Astrocyte (in vitro differentiated cells and primary cell): Measurements from ENCODE around the gene NUP205.

Experiments used
- CTCF ChIP-seq: IDR thresholded peaks from 2 replicates; pipeline ENCODE4 v1.5.1; 2011; ENCODE audit warnings: low read depth, mild to moderate bottlenecking, inconsistent platforms, low read length, moderate library complexity; ENCODE audit not compliant: insufficient read depth
- EZH2 ChIP-seq: IDR thresholded peaks from 2 replicates; pipeline ENCODE4 v1.6.1; 2012; ENCODE audit warnings: mild to moderate bottlenecking, low read length, inconsistent platforms; ENCODE audit not compliant: insufficient read depth

- no peak for TF ChIP-seq CTCF
- no peak for TF ChIP-seq EZH2
These were observed 48.7 kb upstream of the NUP205 start for GRCh38 chr7:135508883-135509588.
